ENCODE data around the gene PROSER3. TPM values are rescaled to one million over a fixed set of nuclear protein-coding genes. Genes with fewer than 3 reads are reported as not detected.

PROSER3 gene
- total RNA-seq, 1 experiment from 2014 or later = 37.3 TPM

GRCh38 chr19:35783469-35784434 lies 25.8 kb downstream of the PROSER3 start:
- BruUV-seq (replicated peaks) = no TSS peak
- Mint-ChIP-seq H3K4me3 (ENCODE audit: unreplicated experiment) (no peak overlapping the region), H3K4me1 (ENCODE audit: insufficient read depth, unreplicated experiment) (no peaks in the 10 kb centered on the region), H3K36me3 (ENCODE audit: insufficient read depth, unreplicated experiment) (no peaks in the 10 kb centered on the region), H3K9me3 (ENCODE audit: unreplicated experiment) (no peaks in the 10 kb centered on the region), H3K27me3 (ENCODE audit: insufficient read depth, unreplicated experiment) (no peaks in the 10 kb centered on the region), H3K27ac (ENCODE audit: low read depth, unreplicated experiment) (no peak overlapping the region)
- POLR2A ChIA-PET = no interaction called here
- CTCF ChIA-PET = no interaction called here
- no peak for TF ChIP-seq CTCF (IDR thresholded peaks at IDR 0.05; ENCODE audit: unreplicated experiment)
- intact Hi-C loops (cut with micrococcal nuclease) = no loop called here
- no peak for DNase-seq (ENCODE audit: unreplicated experiment)

- Mint-ChIP-seq H3K4me1 (ENCODE audit: insufficient read depth, unreplicated experiment) (no peaks in the 10 kb centered on the region), H3K4me3 (ENCODE audit: unreplicated experiment) (no peak overlapping the region), H3K27ac (ENCODE audit: low read depth, unreplicated experiment) (no peak overlapping the region), H3K9me3 (ENCODE audit: unreplicated experiment) (no peaks in the 10 kb centered on the region), H3K36me3 (ENCODE audit: insufficient read depth, unreplicated experiment) (no peaks in the 10 kb centered on the region), H3K27me3 (ENCODE audit: insufficient read depth, unreplicated experiment) (no peaks in the 10 kb centered on the region)
- DNase-seq (ENCODE audit: unreplicated experiment) = no peak
- ChIA-PET CTCF (no interaction called here), POLR2A (no interaction called here)
- no peak for TF ChIP-seq CTCF (IDR thresholded peaks at IDR 0.05; ENCODE audit: unreplicated experiment)
- BruUV-seq (replicated peaks) = no TSS peak
- intact Hi-C loops (cut with micrococcal nuclease) = no loop called here
Observed at GRCh38 chr19:35784503-35785338, 26.7 kb downstream of the PROSER3 start.

- no peak for DNase-seq (ENCODE audit: unreplicated experiment)
- no peak overlapping the region for H3K27ac Mint-ChIP-seq (ENCODE audit: low read depth, unreplicated experiment)
- POLR2A ChIA-PET = no interaction called here
- no peak for TF ChIP-seq CTCF (IDR thresholded peaks at IDR 0.05; ENCODE audit: unreplicated experiment)
- H3K4me3 Mint-ChIP-seq (ENCODE audit: unreplicated experiment) = no peak overlapping the region
- H3K27me3 Mint-ChIP-seq (ENCODE audit: insufficient read depth, unreplicated experiment) = no peaks in the 10 kb centered on the region
- CTCF ChIA-PET = no interaction called here
- no peaks in the 10 kb centered on the region for H3K36me3 Mint-ChIP-seq (ENCODE audit: insufficient read depth, unreplicated experiment)
- no peaks in the 10 kb centered on the region for H3K9me3 Mint-ChIP-seq (ENCODE audit: unreplicated experiment)
- no peaks in the 10 kb centered on the region for H3K4me1 Mint-ChIP-seq (ENCODE audit: insufficient read depth, unreplicated experiment)
- intact Hi-C loops (cut with micrococcal nuclease) = no loop called here
- no TSS peak for BruUV-seq (replicated peaks)
Observed at GRCh38 chr19:35785339-35785627, 27.3 kb downstream of the PROSER3 start.

- ChIA-PET CTCF (no interaction called here), POLR2A (no interaction called here)
- intact Hi-C loops (cut with micrococcal nuclease) = no loop called here
- TF ChIP-seq CTCF (IDR thresholded peaks at IDR 0.05; ENCODE audit: unreplicated experiment) = no peak
- no peak overlapping the region for H3K27ac Mint-ChIP-seq (ENCODE audit: low read depth, unreplicated experiment)
- H3K36me3 Mint-ChIP-seq (ENCODE audit: insufficient read depth, unreplicated experiment) = no peaks in the 10 kb centered on the region
- H3K27me3 Mint-ChIP-seq (ENCODE audit: insufficient read depth, unreplicated experiment) = no peaks in the 10 kb centered on the region
- H3K9me3 Mint-ChIP-seq (ENCODE audit: unreplicated experiment) = no peaks in the 10 kb centered on the region
- no peak overlapping the region for H3K4me3 Mint-ChIP-seq (ENCODE audit: unreplicated experiment)
- H3K4me1 Mint-ChIP-seq (ENCODE audit: insufficient read depth, unreplicated experiment) = no peaks in the 10 kb centered on the region
- DNase-seq (ENCODE audit: unreplicated experiment) = no peak
- no TSS peak for BruUV-seq (replicated peaks)
Observed at GRCh38 chr19:35786299-35787160, 28.6 kb downstream of the PROSER3 start.
